GM18951 (cell line): Measurements from ENCODE around the gene DTX3.

Experiments
- POLR2A ChIP-seq: IDR thresholded peaks from 4 replicates; pipeline ENCODE4 v1.6.1; 2011; ENCODE audit warnings: mild to moderate bottlenecking; ENCODE audit not compliant: insufficient read length, insufficient read depth; ENCODE audit errors: extremely low read depth
- in situ Hi-C: fragments of 300-500 bp; cut with MboI; formaldehyde crosslinking; loops from one replicate; pipeline ENCODE4 v1.12.0; 2022; ENCODE audit warnings: low sequenced_read_pairs, mixed read lengths, inconsistent platforms; ENCODE audit not compliant: unreplicated experiment

The DTX3 gene

GRCh38 chr12:57658890-57659289 is 54.3 kb downstream of the DTX3 start:
- TF ChIP-seq POLR2A: no peak
- in situ Hi-C loops: no loop called here
